ENCODE measurements around the gene DHCR7.

DHCR7 gene

GRCh38 chr11:71407356-71407755, 40.8 kb downstream of the DHCR7 start:
- TF ChIP-seq ZNF274 (IDR thresholded peaks at IDR 0.05; ENCODE audit: low read depth, low read length) = no peak
- no peak overlapping the region for H3K4me3 ChIP-seq (ENCODE audit: low read length)

- TF ChIP-seq ZNF274 (IDR thresholded peaks at IDR 0.05; ENCODE audit: low read depth, low read length) = no peak
- no peak overlapping the region for H3K4me3 ChIP-seq (ENCODE audit: low read length)
Observed at GRCh38 chr11:71406681-71407080, 41.5 kb downstream of the DHCR7 start.

GRCh38 chr11:71404209-71404608, 44.0 kb downstream of the DHCR7 start:
- no peak for TF ChIP-seq ZNF274 (IDR thresholded peaks at IDR 0.05; ENCODE audit: low read depth, low read length)
- H3K4me3 ChIP-seq (ENCODE audit: low read length) = no peak overlapping the region

- no peak overlapping the region for H3K4me3 ChIP-seq (ENCODE audit: low read length)
- TF ChIP-seq ZNF274 (IDR thresholded peaks at IDR 0.05; ENCODE audit: low read depth, low read length) = no peak
Observed at GRCh38 chr11:71402878-71403277, 45.3 kb downstream of the DHCR7 start.

GRCh38 chr11:71400216-71400615, 48.0 kb downstream of the DHCR7 start:
- no peak overlapping the region for H3K4me3 ChIP-seq (ENCODE audit: low read length)
- TF ChIP-seq ZNF274 (IDR thresholded peaks at IDR 0.05; ENCODE audit: low read depth, low read length) = no peak

- H3K4me3 ChIP-seq (ENCODE audit: low read length) = no peak overlapping the region
- no peak for TF ChIP-seq ZNF274 (IDR thresholded peaks at IDR 0.05; ENCODE audit: low read depth, low read length)
Observed at GRCh38 chr11:71399341-71399740, 48.9 kb downstream of the DHCR7 start.

- no peak overlapping the region for H3K4me3 ChIP-seq (ENCODE audit: low read length)
- no peak for TF ChIP-seq ZNF274 (IDR thresholded peaks at IDR 0.05; ENCODE audit: low read depth, low read length)
Observed at GRCh38 chr11:71397961-71398360, 50.2 kb downstream of the DHCR7 start.

- no peak for TF ChIP-seq ZNF274 (IDR thresholded peaks at IDR 0.05; ENCODE audit: low read depth, low read length)
- H3K4me3 ChIP-seq (ENCODE audit: low read length) = no peak overlapping the region
Observed at GRCh38 chr11:71397331-71397860, 50.8 kb downstream of the DHCR7 start.

GRCh38 chr11:71396548-71397123, 51.6 kb downstream of the DHCR7 start:
- no peak overlapping the region for H3K4me3 ChIP-seq (ENCODE audit: low read length)
- TF ChIP-seq ZNF274 (IDR thresholded peaks at IDR 0.05; ENCODE audit: low read depth, low read length) = no peak

GRCh38 chr11:71395774-71396173, 52.4 kb downstream of the DHCR7 start:
- TF ChIP-seq ZNF274 (IDR thresholded peaks at IDR 0.05; ENCODE audit: low read depth, low read length) = no peak
- H3K4me3 ChIP-seq (ENCODE audit: low read length) = no peak overlapping the region

GRCh38 chr11:71395263-71395560, 53.0 kb downstream of the DHCR7 start:
- H3K4me3 ChIP-seq (ENCODE audit: low read length) = no peak overlapping the region
- no peak for TF ChIP-seq ZNF274 (IDR thresholded peaks at IDR 0.05; ENCODE audit: low read depth, low read length)

GRCh38 chr11:71393283-71393682, 54.9 kb downstream of the DHCR7 start:
- H3K4me3 ChIP-seq (ENCODE audit: low read length) = no peak overlapping the region
- no peak for TF ChIP-seq ZNF274 (IDR thresholded peaks at IDR 0.05; ENCODE audit: low read depth, low read length)

GRCh38 chr11:71391796-71392195, 56.4 kb downstream of the DHCR7 start:
- H3K4me3 ChIP-seq (ENCODE audit: low read length) = no peak overlapping the region
- no peak for TF ChIP-seq ZNF274 (IDR thresholded peaks at IDR 0.05; ENCODE audit: low read depth, low read length)

- H3K4me3 ChIP-seq (ENCODE audit: low read length) = no peak overlapping the region
- TF ChIP-seq ZNF274 (IDR thresholded peaks at IDR 0.05; ENCODE audit: low read depth, low read length) = no peak
Observed at GRCh38 chr11:71391352-71391751, 56.8 kb downstream of the DHCR7 start.

- TF ChIP-seq ZNF274 (IDR thresholded peaks at IDR 0.05; ENCODE audit: low read depth, low read length) = no peak
- H3K4me3 ChIP-seq (ENCODE audit: low read length) = no peak overlapping the region
Observed at GRCh38 chr11:71388637-71389235, 59.5 kb downstream of the DHCR7 start.
